HEK293T (cell line): ENCODE data around the gene NBAS.

Source experiments
- BHLHE40 ChIP-seq: fragments of 450-650 bp; IDR thresholded peaks from 2 replicates; pipeline ENCODE4 v1.6.1; 2016; ENCODE audit warnings: mild to moderate bottlenecking, moderate library complexity, borderline replicate concordance
- FOXA1 ChIP-seq: fragments of 450-650 bp; IDR thresholded peaks from 2 replicates; pipeline ENCODE4 v1.6.1; 2016; ENCODE audit warnings: mild to moderate bottlenecking
- FOXM1 ChIP-seq: fragments of 450-650 bp; IDR thresholded peaks from 2 replicates; pipeline ENCODE4 v1.6.1; 2017; ENCODE audit warnings: mild to moderate bottlenecking, borderline replicate concordance
- HDGF ChIP-seq: fragments of 450-650 bp; IDR thresholded peaks from 2 replicates; pipeline ENCODE4 v1.6.1; 2017; ENCODE audit warnings: antibody characterized with exemption, borderline replicate concordance
- NFRKB ChIP-seq: fragments of 450-650 bp; IDR thresholded peaks from 2 replicates; pipeline ENCODE4 v1.6.1; 2016; ENCODE audit warnings: mild to moderate bottlenecking, moderate library complexity
- SP1 ChIP-seq: fragments of 450-650 bp; IDR thresholded peaks from 2 replicates; pipeline ENCODE4 v1.6.1; 2017
- SUZ12 ChIP-seq: fragments of 450-650 bp; IDR thresholded peaks from 2 replicates; pipeline ENCODE4 v1.6.1; 2016; ENCODE audit warnings: mild to moderate bottlenecking
- TARDBP ChIP-seq: fragments of 450-650 bp; IDR thresholded peaks from 2 replicates; pipeline ENCODE4 v1.6.1; 2016
- TF ChIP-seq, protein P1 (sequence below): fragments of 450-650 bp; IDR thresholded peaks from 2 replicates; pipeline ENCODE4 v1.6.1; 2016

DNA sequence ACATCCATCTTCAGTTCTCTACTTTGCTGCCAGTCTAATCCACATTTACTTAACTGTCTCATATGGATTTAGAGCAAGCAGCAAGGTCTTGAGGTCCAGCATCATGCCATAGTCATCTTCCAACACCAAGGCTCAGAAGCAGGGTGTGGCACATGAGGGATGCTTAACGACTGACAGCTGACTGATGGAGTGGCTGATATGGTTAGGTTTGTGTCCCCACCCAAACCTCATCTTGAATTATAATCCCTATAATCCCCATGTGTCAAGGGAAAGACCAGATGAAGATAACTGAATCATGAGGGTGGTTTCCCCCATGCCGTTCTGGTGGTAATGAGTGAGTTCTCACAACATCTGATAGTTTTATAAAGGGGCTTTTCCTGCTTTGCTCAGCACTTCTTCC is 257.3 kb downstream of the NBAS start:
- TF ChIP-seq TARDBP (no peak), FOXA1 (no peak), NFRKB (no peak), FOXM1 (no peak), SP1 (no peak), SUZ12 (no peak), BHLHE40 (no peak), HDGF (no peak)
- TF ChIP-seq, protein P1, sequence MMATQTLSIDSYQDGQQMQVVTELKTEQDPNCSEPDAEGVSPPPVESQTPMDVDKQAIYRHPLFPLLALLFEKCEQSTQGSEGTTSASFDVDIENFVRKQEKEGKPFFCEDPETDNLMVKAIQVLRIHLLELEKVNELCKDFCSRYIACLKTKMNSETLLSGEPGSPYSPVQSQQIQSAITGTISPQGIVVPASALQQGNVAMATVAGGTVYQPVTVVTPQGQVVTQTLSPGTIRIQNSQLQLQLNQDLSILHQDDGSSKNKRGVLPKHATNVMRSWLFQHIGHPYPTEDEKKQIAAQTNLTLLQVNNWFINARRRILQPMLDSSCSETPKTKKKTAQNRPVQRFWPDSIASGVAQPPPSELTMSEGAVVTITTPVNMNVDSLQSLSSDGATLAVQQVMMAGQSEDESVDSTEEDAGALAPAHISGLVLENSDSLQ: no peak
